PFSK-1 (cell line): Measurements from ENCODE around the gene WAC.

Source experiments
- FOXP2 ChIP-seq: optimal IDR thresholded peaks from 2 replicates; pipeline ENCODE3; 2011; ENCODE audit warnings: borderline replicate concordance, control low read depth, inconsistent platforms; ENCODE audit not compliant: insufficient read depth; ENCODE audit errors: extremely low read length, extremely low read depth
- POLR2AphosphoS5 ChIP-seq: IDR thresholded peaks from 2 replicates; pipeline ENCODE4 v1.6.1; 2012; ENCODE audit warnings: low read depth, mild to moderate bottlenecking, control low read depth, low read length, moderate library complexity
- SIN3A ChIP-seq: IDR thresholded peaks from 2 replicates; pipeline ENCODE4 v1.6.1; 2012; ENCODE audit warnings: mild to moderate bottlenecking, low read length, moderate library complexity, borderline replicate concordance; ENCODE audit not compliant: insufficient read depth
- TAF1 ChIP-seq: IDR thresholded peaks from 2 replicates; pipeline ENCODE4 v1.6.1; 2012; ENCODE audit warnings: low read length, control low read depth, borderline replicate concordance; ENCODE audit not compliant: insufficient read depth
- TF ChIP-seq, protein P1 (sequence below), 2 experiments: IDR thresholded peaks; 2 replicates each; pipeline versions ENCODE4 v1.6.1 to v1.8.0; 2011 to 2012; ENCODE audit warnings: low read depth in 2 of 2, low read length in 2 of 2, control low read depth in 1 of 2, inconsistent platforms in 1 of 2, mild to moderate bottlenecking in 1 of 2, moderate library complexity in 1 of 2; ENCODE audit not compliant: insufficient read depth in 1 of 2

WAC gene

DNA sequence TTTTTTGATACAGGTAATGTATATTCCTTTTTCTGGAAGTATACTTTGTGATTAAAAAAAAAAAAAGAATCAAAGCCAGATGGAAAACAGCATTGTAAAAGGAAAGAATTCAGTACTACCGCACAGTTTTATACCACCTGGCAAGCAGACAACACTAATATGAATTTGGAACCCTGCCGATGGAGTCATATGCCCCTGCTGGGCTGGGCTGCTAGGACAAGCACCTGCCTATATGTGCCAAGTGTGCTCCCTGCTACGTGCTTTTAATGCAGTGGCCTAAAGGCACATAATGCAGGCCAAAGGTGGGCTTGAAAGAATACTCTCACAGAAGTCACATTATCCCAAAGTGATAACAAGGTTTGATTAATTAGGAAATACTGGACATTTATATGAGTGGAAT is 29.8 kb upstream of the WAC start:
- no peak for TF ChIP-seq SIN3A
- no peak for TF ChIP-seq FOXP2
- no peak for TF ChIP-seq TAF1
- no peak for TF ChIP-seq POLR2AphosphoS5
- TF ChIP-seq, protein P1, sequence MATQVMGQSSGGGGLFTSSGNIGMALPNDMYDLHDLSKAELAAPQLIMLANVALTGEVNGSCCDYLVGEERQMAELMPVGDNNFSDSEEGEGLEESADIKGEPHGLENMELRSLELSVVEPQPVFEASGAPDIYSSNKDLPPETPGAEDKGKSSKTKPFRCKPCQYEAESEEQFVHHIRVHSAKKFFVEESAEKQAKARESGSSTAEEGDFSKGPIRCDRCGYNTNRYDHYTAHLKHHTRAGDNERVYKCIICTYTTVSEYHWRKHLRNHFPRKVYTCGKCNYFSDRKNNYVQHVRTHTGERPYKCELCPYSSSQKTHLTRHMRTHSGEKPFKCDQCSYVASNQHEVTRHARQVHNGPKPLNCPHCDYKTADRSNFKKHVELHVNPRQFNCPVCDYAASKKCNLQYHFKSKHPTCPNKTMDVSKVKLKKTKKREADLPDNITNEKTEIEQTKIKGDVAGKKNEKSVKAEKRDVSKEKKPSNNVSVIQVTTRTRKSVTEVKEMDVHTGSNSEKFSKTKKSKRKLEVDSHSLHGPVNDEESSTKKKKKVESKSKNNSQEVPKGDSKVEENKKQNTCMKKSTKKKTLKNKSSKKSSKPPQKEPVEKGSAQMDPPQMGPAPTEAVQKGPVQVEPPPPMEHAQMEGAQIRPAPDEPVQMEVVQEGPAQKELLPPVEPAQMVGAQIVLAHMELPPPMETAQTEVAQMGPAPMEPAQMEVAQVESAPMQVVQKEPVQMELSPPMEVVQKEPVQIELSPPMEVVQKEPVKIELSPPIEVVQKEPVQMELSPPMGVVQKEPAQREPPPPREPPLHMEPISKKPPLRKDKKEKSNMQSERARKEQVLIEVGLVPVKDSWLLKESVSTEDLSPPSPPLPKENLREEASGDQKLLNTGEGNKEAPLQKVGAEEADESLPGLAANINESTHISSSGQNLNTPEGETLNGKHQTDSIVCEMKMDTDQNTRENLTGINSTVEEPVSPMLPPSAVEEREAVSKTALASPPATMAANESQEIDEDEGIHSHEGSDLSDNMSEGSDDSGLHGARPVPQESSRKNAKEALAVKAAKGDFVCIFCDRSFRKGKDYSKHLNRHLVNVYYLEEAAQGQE (IDR thresholded peaks at IDR 0.05; ENCODE audit: insufficient read depth in 1 of 2, low read depth in 2 of 2, low read length in 2 of 2) = no peak

DNA sequence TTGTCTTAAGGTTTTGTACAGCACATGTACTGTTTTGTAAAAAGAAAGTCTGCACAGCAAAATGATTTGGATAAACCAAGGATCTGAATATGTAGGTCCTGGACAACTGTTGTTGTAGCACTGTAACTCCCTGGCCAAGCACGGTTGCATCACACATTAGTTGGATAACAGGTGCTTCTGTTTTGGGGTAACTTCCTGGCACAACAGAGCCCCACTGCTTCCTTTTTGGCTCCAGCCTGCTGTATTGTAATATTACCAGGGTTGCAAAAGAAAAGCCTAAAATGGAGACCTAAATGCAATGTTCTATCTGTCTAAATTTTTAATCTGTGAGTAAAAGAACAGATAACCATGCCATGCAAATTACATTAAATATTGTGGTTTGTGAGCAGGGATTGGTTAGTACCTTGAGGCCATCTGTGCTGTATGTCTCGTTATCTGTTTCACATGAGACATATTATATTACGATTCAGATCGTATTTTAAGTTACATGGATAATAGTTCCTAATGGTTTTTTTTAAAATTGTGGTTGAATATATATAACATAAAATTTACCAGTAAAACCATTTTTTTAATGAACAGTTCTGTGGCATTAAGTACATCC is 27.5 kb upstream of the WAC start:
- TF ChIP-seq FOXP2 = no peak
- TF ChIP-seq, protein P1 (IDR thresholded peaks at IDR 0.05; ENCODE audit: insufficient read depth in 1 of 2, low read depth in 2 of 2, low read length in 2 of 2) = no peak
- no peak for TF ChIP-seq TAF1
- TF ChIP-seq SIN3A = no peak
- no peak for TF ChIP-seq POLR2AphosphoS5

DNA sequence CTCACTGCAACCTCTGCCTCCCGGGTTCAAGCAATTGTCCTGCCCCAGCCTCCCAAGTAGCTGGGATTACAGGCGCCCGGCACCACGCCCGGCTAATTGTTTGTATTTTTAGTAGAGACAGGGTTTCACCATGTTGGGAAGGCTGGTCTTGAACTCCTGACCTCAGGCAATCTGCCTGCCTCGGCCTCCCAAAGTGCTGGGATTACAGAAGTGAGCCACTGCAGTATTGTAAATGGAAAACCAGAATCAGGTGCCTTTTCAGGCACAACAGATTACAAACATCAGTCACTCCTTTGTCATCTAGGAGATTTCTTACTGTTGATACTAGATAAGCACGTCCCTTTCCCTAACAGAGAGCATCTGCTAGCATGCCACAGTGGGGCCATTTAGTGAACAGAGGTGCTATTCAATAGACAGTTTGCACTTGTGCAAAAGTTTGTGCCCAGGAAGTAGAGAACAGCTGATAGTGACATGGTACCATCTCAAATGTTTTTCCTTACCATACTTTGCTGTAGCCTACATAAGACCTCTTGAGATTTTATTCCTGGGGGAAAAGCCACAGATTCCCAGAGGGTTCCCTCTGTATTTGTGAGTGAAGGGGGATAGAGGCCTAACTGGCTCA is 24.5 kb upstream of the WAC start:
- TF ChIP-seq FOXP2 = no peak
- TF ChIP-seq POLR2AphosphoS5 = no peak
- TF ChIP-seq TAF1 = no peak
- TF ChIP-seq, protein P1 (IDR thresholded peaks at IDR 0.05; ENCODE audit: insufficient read depth in 1 of 2, low read depth in 2 of 2, low read length in 2 of 2) = no peak
- TF ChIP-seq SIN3A = no peak

DNA sequence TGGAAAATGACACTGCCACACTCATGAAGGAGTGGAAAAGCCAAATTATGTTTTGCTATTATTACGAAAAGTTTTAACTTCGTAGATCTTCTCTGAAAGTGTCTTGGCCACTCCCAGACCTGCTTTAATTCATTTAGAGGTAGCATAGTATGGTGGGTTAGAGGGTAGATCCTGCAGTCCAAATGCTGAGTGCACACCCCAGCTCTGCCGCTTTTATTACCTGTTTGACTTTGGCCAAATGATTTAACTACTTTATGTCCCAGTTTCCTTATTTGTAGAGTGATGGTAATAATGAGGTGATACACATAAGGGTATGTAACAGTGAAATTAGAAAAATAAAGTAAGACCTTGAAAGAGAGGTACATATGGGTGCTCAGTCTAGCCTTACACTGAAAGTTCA is 23.6 kb upstream of the WAC start:
- TF ChIP-seq FOXP2 (no peak), SIN3A (no peak), POLR2AphosphoS5 (no peak)

DNA sequence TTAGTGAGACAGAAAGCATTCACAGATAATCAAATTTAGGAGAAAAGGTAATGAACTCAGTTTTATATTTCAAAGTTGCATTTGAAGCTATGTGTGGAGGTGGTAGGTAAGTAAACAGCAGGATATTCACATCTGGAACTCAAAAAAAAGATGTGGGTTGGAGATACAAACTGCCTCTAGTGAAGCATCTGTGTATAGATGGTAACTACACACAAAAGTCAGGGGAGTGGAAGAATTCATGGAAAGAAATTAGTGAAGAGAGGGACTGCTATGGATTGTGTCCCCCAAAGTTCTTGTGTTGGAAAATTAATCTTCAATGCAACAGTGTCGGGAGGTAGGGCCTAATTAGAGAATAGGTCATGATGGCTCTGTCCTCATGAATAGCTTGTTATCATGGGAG is 18.3 kb upstream of the WAC start:
- no peak for TF ChIP-seq TAF1
- TF ChIP-seq, protein P1 (IDR thresholded peaks at IDR 0.05; ENCODE audit: insufficient read depth in 1 of 2, low read depth in 2 of 2, low read length in 2 of 2) = no peak
- no peak for TF ChIP-seq SIN3A
- TF ChIP-seq POLR2AphosphoS5 = no peak
- TF ChIP-seq FOXP2 = no peak
